Caco-2 (cell line): Measurements from ENCODE around the gene PCDHB6. TPM values are rescaled to one million over a fixed set of nuclear protein-coding genes. Genes with fewer than 3 reads are reported as not detected.
"Not testable (repeated sequence)": the region's sequence is repeated elsewhere in the genome, so short reads cannot be mapped to it uniquely, and the experiment has no call there.

Experiments used
- BruUV-seq: library from RNA; stranded (reverse); fragments of 400-500 nt; replicated peaks from 2 replicates; lab custom pipeline; 2021; lab: Mats Ljungman, UMichigan
- CTCF ChIA-PET: fragments of 300-600 bp; sonication (Branson Sonifier 250); formaldehyde crosslinking; loops from one replicate; lab custom pipeline; 2022; ENCODE audit warnings: antibody characterized with exemption; lab: Charles Lee
- POLR2A ChIA-PET: fragments of 300-600 bp; sonication (Branson Sonifier 250); formaldehyde crosslinking; loops from one replicate; lab custom pipeline; 2022; ENCODE audit warnings: antibody characterized with exemption; lab: Charles Lee
- DNase-seq, 2 experiments: peaks; one replicate each; pipeline versions ENCODE4 v3.0.0 to v3.0.0-alpha.2; 2020 to 2022
- H3K27me3 ChIP-seq: replicated peaks from 2 replicates; pipeline ENCODE4 v1.6.0; 2011; ENCODE audit warnings: low read length; ENCODE audit not compliant: control insufficient read depth, insufficient read depth
- H3K36me3 ChIP-seq: 2 replicates; pipeline ENCODE4 v1.5.1; 2011; ENCODE audit warnings: low read length; ENCODE audit not compliant: control insufficient read depth, insufficient read depth
- H3K4me1 ChIP-seq: fragments of 250-450 bp; sonication (Bioruptor Pico); 2 replicates; pipeline ENCODE4 v1.5.1; 2020; ENCODE audit warnings: mild to moderate bottlenecking
- H3K4me3 ChIP-seq: 2 replicates; pipeline ENCODE4 v1.5.1; 2011; ENCODE audit warnings: low read depth, mild to moderate bottlenecking, control low read depth, low read length
- H3K9me3 ChIP-seq: fragments of 250-450 bp; sonication (Bioruptor Pico); 2 replicates; pipeline ENCODE4 v1.5.1; 2020; ENCODE audit warnings: mild to moderate bottlenecking, moderate library complexity
- H3K27ac Mint-ChIP-seq: one replicate; pipeline ENCODE4 v1.8.0; 2022; ENCODE audit warnings: mixed read lengths; ENCODE audit not compliant: unreplicated experiment
- H3K27me3 Mint-ChIP-seq: one replicate; pipeline ENCODE4 v1.8.0; 2022; ENCODE audit warnings: mixed read lengths; ENCODE audit not compliant: insufficient read depth, unreplicated experiment
- H3K36me3 Mint-ChIP-seq: one replicate; pipeline ENCODE4 v1.8.0; 2022; ENCODE audit warnings: mild to moderate bottlenecking, mixed read lengths; ENCODE audit not compliant: insufficient read depth, unreplicated experiment
- H3K4me1 Mint-ChIP-seq: one replicate; pipeline ENCODE4 v1.8.0; 2022; ENCODE audit warnings: low read depth, mixed read lengths; ENCODE audit not compliant: unreplicated experiment
- H3K4me3 Mint-ChIP-seq: one replicate; pipeline ENCODE4 v1.8.0; 2022; ENCODE audit warnings: mild to moderate bottlenecking, moderate library complexity, mixed read lengths; ENCODE audit not compliant: unreplicated experiment
- H3K9me3 Mint-ChIP-seq: one replicate; pipeline ENCODE4 v1.8.0; 2022; ENCODE audit warnings: mixed read lengths; ENCODE audit not compliant: unreplicated experiment
- CTCF ChIP-seq, 2 experiments: fragments of 200-600 bp in 1 of 2; IDR thresholded peaks; 1 replicate in 1 of 2; 2 replicates in 1 of 2; pipeline versions ENCODE4 v1.5.1 to v1.8.0; 2011 to 2022; ENCODE audit warnings: antibody characterized with exemption in 1 of 2, control low read depth in 1 of 2, inconsistent platforms in 1 of 2, low read depth in 1 of 2, low read length in 1 of 2, mild to moderate bottlenecking in 1 of 2, moderate library complexity in 1 of 2; ENCODE audit not compliant: insufficient read depth in 1 of 2, severe bottlenecking in 1 of 2, unreplicated experiment in 1 of 2
- intact Hi-C: fragments of 100-400 bp; cut with micrococcal nuclease; formaldehyde crosslinking; loops from one replicate; pipeline ENCODE4 v1.10.0; 2022; ENCODE audit not compliant: unreplicated experiment
- total RNA-seq: library from RNA; stranded (reverse); gene quantifications from 2 replicates; pipeline ENCODE4 v1.2.3, GENCODE V29; 2022

Gene PCDHB6
- total RNA-seq, 1 experiment from 2014 or later, result not detected

GRCh38 chr5:141135030-141135717 is 14.7 kb upstream of the PCDHB6 start, which contains the start of gene PCDHB5:
Gene PCDHB5 (plus strand): TSS chr5:141135206. CDS start chr5:141135435, 229 bp downstream.
- no TSS peak for BruUV-seq
- H3K36me3 Mint-ChIP-seq, result no peaks in the 10 kb centered on the region
- H3K4me3 Mint-ChIP-seq, result no peak within 1 kb of the TSS
- intact Hi-C loops, result no loop called here
- Histone ChIP-seq H3K9me3 (peaks cover 7% of the 10 kb centered on the region; the same call in 1 of the 2 replicates), H3K4me1 (no peaks in the 10 kb centered on the region), H3K4me3 (no peak within 1 kb of the TSS), H3K36me3 (no peaks in the 10 kb centered on the region), H3K27me3 (no peaks in the 10 kb centered on the region)
- TF ChIP-seq CTCF (IDR thresholded peaks at IDR 0.05; ENCODE audit: insufficient read depth in 1 of 2, low read depth in 1 of 2, low read length in 1 of 2, severe bottlenecking in 1 of 2, unreplicated experiment in 1 of 2), result no peak
- H3K27me3 Mint-ChIP-seq, result no peaks in the 10 kb centered on the region
- no peak for DNase-seq
- H3K27ac Mint-ChIP-seq, result no peak within 1 kb of the TSS
- peaks cover 28% of the 10 kb centered on the region for H3K9me3 Mint-ChIP-seq
- CTCF ChIA-PET, result no interaction called here
- H3K4me1 Mint-ChIP-seq, result no peaks in the 10 kb centered on the region
- POLR2A ChIA-PET, result no interaction called here

DNA sequence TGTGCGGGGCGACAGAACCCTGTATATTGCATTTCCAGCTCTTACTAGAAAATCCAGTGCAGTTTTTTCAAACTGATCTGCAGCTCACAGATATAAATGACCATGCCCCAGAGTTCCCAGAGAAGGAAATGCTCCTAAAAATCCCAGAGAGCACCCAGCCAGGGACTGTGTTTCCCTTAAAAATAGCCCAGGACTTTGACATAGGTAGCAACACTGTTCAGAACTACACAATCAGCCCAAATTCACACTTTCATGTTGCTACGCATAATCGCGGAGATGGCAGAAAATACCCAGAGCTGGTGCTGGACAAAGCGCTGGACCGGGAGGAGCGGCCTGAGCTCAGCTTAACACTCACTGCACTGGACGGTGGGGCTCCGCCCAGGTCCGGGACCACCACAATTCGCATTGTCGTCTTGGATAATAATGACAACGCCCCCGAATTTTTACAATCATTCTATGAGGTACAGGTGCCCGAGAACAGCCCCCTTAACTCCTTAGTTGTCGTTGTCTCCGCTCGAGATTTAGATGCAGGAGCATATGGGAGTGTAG is 14.1 kb upstream of the PCDHB6 start:
- Mint-ChIP-seq H3K27ac (no peak overlapping the region), H3K4me1 (no peaks in the 10 kb centered on the region), H3K27me3 (no peaks in the 10 kb centered on the region), H3K4me3 (no peak overlapping the region), H3K36me3 (no peaks in the 10 kb centered on the region), H3K9me3 (peaks cover 28% of the 10 kb centered on the region)
- intact Hi-C loops, result no loop called here
- Histone ChIP-seq H3K36me3 (no peaks in the 10 kb centered on the region), H3K4me1 (no peaks in the 10 kb centered on the region), H3K4me3 (no peak overlapping the region), H3K27me3 (no peaks in the 10 kb centered on the region), H3K9me3 (peaks cover 7% of the 10 kb centered on the region; the same call in 1 of the 2 replicates)
- DNase-seq, result no peak
- no TSS peak for BruUV-seq
- CTCF ChIA-PET, result no interaction called here
- POLR2A ChIA-PET, result no interaction called here
- TF ChIP-seq CTCF (IDR thresholded peaks at IDR 0.05; ENCODE audit: insufficient read depth in 1 of 2, low read depth in 1 of 2, low read length in 1 of 2, severe bottlenecking in 1 of 2, unreplicated experiment in 1 of 2), result no peak

DNA sequence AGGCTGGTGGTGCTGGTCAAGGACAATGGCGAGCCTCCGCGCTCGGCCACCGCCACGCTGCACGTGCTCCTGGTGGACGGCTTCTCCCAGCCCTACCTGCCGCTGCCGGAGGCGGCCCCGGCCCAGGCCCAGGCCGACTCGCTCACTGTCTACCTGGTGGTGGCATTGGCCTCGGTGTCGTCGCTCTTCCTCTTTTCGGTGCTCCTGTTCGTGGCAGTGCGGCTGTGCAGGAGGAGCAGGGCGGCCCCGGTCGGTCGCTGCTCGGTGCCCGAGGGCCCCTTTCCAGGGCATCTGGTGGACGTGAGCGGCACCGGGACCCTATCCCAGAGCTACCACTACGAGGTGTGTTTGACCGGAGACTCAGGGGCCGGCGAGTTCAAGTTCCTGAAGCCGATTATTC is 12.5 kb upstream of the PCDHB6 start:
- H3K4me1 Mint-ChIP-seq, H3K36me3 Mint-ChIP-seq, H3K27me3 ChIP-seq, H3K36me3 ChIP-seq, H3K4me3 ChIP-seq, POLR2A ChIA-PET, H3K27me3 Mint-ChIP-seq, BruUV-seq, H3K27ac Mint-ChIP-seq, DNase-seq, H3K4me3 Mint-ChIP-seq, CTCF ChIA-PET, H3K9me3 ChIP-seq, intact Hi-C loops, H3K4me1 ChIP-seq: not testable (repeated sequence)
- peaks cover 28% of the 10 kb centered on the region for H3K9me3 Mint-ChIP-seq
